NK-92 (cell line): ENCODE measurements around the gene RAI14.

Source experiments
- DNase-seq: peaks from one replicate; lab custom pipeline; 2025; ENCODE audit not compliant: unreplicated experiment; lab: John Stamatoyannopoulos, UW

Gene RAI14

GRCh38 chr5:34656001-34656699 lies at the start of gene RAI14:
RAI14 (plus strand) TSS chr5:34656328; CDS start chr5:34686920, 30,592 bp downstream.
- DNase-seq: no peak

- DNase-seq: no peak
Measured at GRCh38 chr5:34608368-34608767, 47.8 kb upstream of the RAI14 start.

GRCh38 chr5:34608859-34609648 lies 47.1 kb upstream of the RAI14 start:
- no peak for DNase-seq

GRCh38 chr5:34609951-34610441 lies 46.1 kb upstream of the RAI14 start:
- DNase-seq: no peak

- no peak for DNase-seq
Measured at GRCh38 chr5:34610546-34610945, 45.6 kb upstream of the RAI14 start.

GRCh38 chr5:34611464-34612415 lies 44.4 kb upstream of the RAI14 start:
- no peak for DNase-seq

GRCh38 chr5:34616651-34617050 lies 39.5 kb upstream of the RAI14 start:
- no peak for DNase-seq

GRCh38 chr5:34618371-34619065 lies 37.6 kb upstream of the RAI14 start:
- no peak for DNase-seq

- DNase-seq: no peak
Measured at GRCh38 chr5:34620185-34620584, 35.9 kb upstream of the RAI14 start.

GRCh38 chr5:34621277-34622097 lies 34.6 kb upstream of the RAI14 start:
- no peak for DNase-seq

GRCh38 chr5:34622098-34622400 lies 34.1 kb upstream of the RAI14 start:
- no peak for DNase-seq

GRCh38 chr5:34624691-34625090 lies 31.4 kb upstream of the RAI14 start:
- DNase-seq: no peak

- no peak for DNase-seq
Measured at GRCh38 chr5:34625246-34625645, 30.9 kb upstream of the RAI14 start.

GRCh38 chr5:34626036-34626435 lies 30.1 kb upstream of the RAI14 start:
- DNase-seq: no peak

GRCh38 chr5:34626751-34627150 lies 29.4 kb upstream of the RAI14 start:
- DNase-seq: no peak

GRCh38 chr5:34627794-34628193 lies 28.3 kb upstream of the RAI14 start:
- no peak for DNase-seq

- DNase-seq: no peak
Measured at GRCh38 chr5:34628373-34628772, 27.8 kb upstream of the RAI14 start.

- DNase-seq: no peak
Measured at GRCh38 chr5:34630596-34630995, 25.5 kb upstream of the RAI14 start.

- DNase-seq: no peak
Measured at GRCh38 chr5:34632807-34633422, 23.2 kb upstream of the RAI14 start.
